Activated naive CD4-positive, alpha-beta T cell (primary cell): ENCODE results near the gene C1orf198.

Experiments
- DNase-seq, 4 experiments: peaks; one replicate each; lab custom pipeline; 2025; lab: John Stamatoyannopoulos, UW

Gene C1orf198

GRCh38 chr1:230808281-230808872 lies 59.9 kb downstream of the C1orf198 start:
- DNase-seq: no peak

- DNase-seq: no peak
Measured at GRCh38 chr1:230807561-230808280, 60.6 kb downstream of the C1orf198 start.

- DNase-seq: no peak
Measured at GRCh38 chr1:230807029-230807428, 61.3 kb downstream of the C1orf198 start.

- DNase-seq: no peak
Measured at GRCh38 chr1:230806552-230806951, 61.8 kb downstream of the C1orf198 start.

- no peak for DNase-seq
Measured at GRCh38 chr1:230804396-230804795, 63.9 kb downstream of the C1orf198 start.

GRCh38 chr1:230800891-230801840 lies 67.2 kb downstream of the C1orf198 start:
- DNase-seq: no peak

GRCh38 chr1:230798491-230798890 lies 69.8 kb downstream of the C1orf198 start:
- no peak for DNase-seq

GRCh38 chr1:230797942-230798365 lies 70.4 kb downstream of the C1orf198 start:
- DNase-seq: no peak

- no peak for DNase-seq
Measured at GRCh38 chr1:230797376-230797920, 70.9 kb downstream of the C1orf198 start.

- DNase-seq: no peak
Measured at GRCh38 chr1:230796626-230797025, 71.7 kb downstream of the C1orf198 start.

- DNase-seq: no peak
Measured at GRCh38 chr1:230794871-230795605, 73.3 kb downstream of the C1orf198 start.

GRCh38 chr1:230794431-230794830 lies 73.9 kb downstream of the C1orf198 start:
- no peak for DNase-seq

GRCh38 chr1:230793463-230793745 lies 74.9 kb downstream of the C1orf198 start:
- no peak for DNase-seq

- DNase-seq: no peak
Measured at GRCh38 chr1:230792691-230793462, 75.4 kb downstream of the C1orf198 start.

GRCh38 chr1:230791986-230792564 lies 76.2 kb downstream of the C1orf198 start:
- no peak for DNase-seq

GRCh38 chr1:230790026-230790425 lies 78.3 kb downstream of the C1orf198 start:
- no peak for DNase-seq

- DNase-seq: no peak
Measured at GRCh38 chr1:230788561-230789275, 79.6 kb downstream of the C1orf198 start.

GRCh38 chr1:230787471-230787870 lies 80.8 kb downstream of the C1orf198 start:
- DNase-seq: no peak
